Endothelial cell of umbilical vein (primary cell): Measurements from ENCODE around the gene FUT3. TPM values are rescaled to one million over a fixed set of nuclear protein-coding genes. Genes with fewer than 3 reads are reported as not detected.

Source experiments
- BruUV-seq: library from RNA; stranded (reverse); fragments of 400-500 nt; replicated peaks from 2 replicates; lab custom pipeline; 2021; lab: Mats Ljungman, UMichigan
- CTCF ChIA-PET: fragments of 300-600, 350-600 bp; sonication (Branson Sonifier 250); formaldehyde crosslinking; loops from one replicate; lab custom pipeline; 2021; ENCODE audit warnings: antibody characterized with exemption, inconsistent platforms; lab: Charles Lee
- POLR2A ChIA-PET: fragments of 300-600, 350-600 bp; sonication (Branson Sonifier 250); formaldehyde crosslinking; loops from one replicate; lab custom pipeline; 2021; ENCODE audit warnings: antibody characterized with exemption, inconsistent platforms; lab: Charles Lee
- DNase-seq: peaks from one replicate; pipeline ENCODE4 v3.0.0-alpha.2; 2011; ENCODE audit warnings: low read depth, low spot score
- FAIRE-seq: peaks from 2 replicates; lab custom pipeline; 2011; peaks lifted over from hg19 to GRCh38; lab: Jason Lieb, UNC
- H2AFZ ChIP-seq: 2 replicates; pipeline ENCODE4 v1.6.0; 2012; ENCODE audit warnings: low read depth, low read length, control low read depth, inconsistent platforms
- H3K27ac ChIP-seq: 2 replicates; pipeline ENCODE4 v1.5.1; 2011; ENCODE audit warnings: low read depth, mild to moderate bottlenecking, control low read depth, low read length, moderate library complexity; ENCODE audit not compliant: insufficient read depth
- H3K27me3 ChIP-seq, 2 experiments: 2 replicates each; pipeline versions ENCODE4 v1.6.0 to v1.6.1; 2011; ENCODE audit warnings: low read length in 2 of 2, mixed read lengths in 1 of 2; ENCODE audit not compliant: control insufficient read depth in 2 of 2, insufficient read depth in 2 of 2
- H3K36me3 ChIP-seq, 2 experiments: 2 replicates in 1 of 2; 3 replicates in 1 of 2; pipeline ENCODE4 v1.5.1; 2011; ENCODE audit warnings: low read length in 2 of 2, mild to moderate bottlenecking in 1 of 2, moderate library complexity in 1 of 2; ENCODE audit not compliant: control insufficient read depth in 2 of 2, insufficient read depth in 2 of 2; ENCODE audit errors: extremely low read depth in 1 of 2
- H3K4me1 ChIP-seq: 3 replicates; pipeline ENCODE4 v1.5.1; 2011; ENCODE audit warnings: mild to moderate bottlenecking, low read length; ENCODE audit not compliant: control insufficient read depth, insufficient read depth; ENCODE audit errors: extremely low read depth
- H3K4me2 ChIP-seq: 2 replicates; pipeline ENCODE4 v1.6.1; 2011; ENCODE audit warnings: low read length, control low read depth, mixed read lengths; ENCODE audit not compliant: insufficient read depth
- H3K4me3 ChIP-seq, 3 experiments: fragments of 200-600 bp in 1 of 3; sonication (generic), shearing (Covaris generic) in 1 of 3; replicated peaks in 1 of 3; 2 replicates each; pipeline ENCODE4 v1.5.1; 2011 to 2016; ENCODE audit warnings: control low read depth in 3 of 3, low read length in 3 of 3, mild to moderate bottlenecking in 2 of 3, inconsistent platforms in 1 of 3, low read depth in 1 of 3, moderate library complexity in 1 of 3; ENCODE audit not compliant: insufficient read depth in 1 of 3
- H3K79me2 ChIP-seq: 2 replicates; pipeline ENCODE4 v1.6.0; 2012; ENCODE audit warnings: low read length, inconsistent platforms; ENCODE audit not compliant: control insufficient read depth, insufficient read depth
- H3K9ac ChIP-seq: replicated peaks from 2 replicates; pipeline ENCODE3; 2011; ENCODE audit warnings: low read length, control low read depth; ENCODE audit not compliant: insufficient read depth; ENCODE audit errors: extremely low read depth
- H3K9me1 ChIP-seq: replicated peaks from 3 replicates; pipeline ENCODE4 v1.6.0; 2011; ENCODE audit warnings: mild to moderate bottlenecking, low read length; ENCODE audit not compliant: control insufficient read depth, insufficient read depth; ENCODE audit errors: extremely low read depth
- H3K9me3 ChIP-seq: replicated peaks from 2 replicates; pipeline ENCODE4 v1.5.1; 2012; ENCODE audit warnings: low read length, inconsistent platforms; ENCODE audit not compliant: control insufficient read depth, insufficient read depth
- H4K20me1 ChIP-seq: replicated peaks from 2 replicates; pipeline ENCODE3; 2011; ENCODE audit warnings: mild to moderate bottlenecking, low read length; ENCODE audit not compliant: control insufficient read depth, insufficient read depth; ENCODE audit errors: extremely low read depth
- CTCF ChIP-seq, 2 donors: IDR thresholded peaks; 1 replicate in 1 of 2; 2 replicates in 1 of 2; pipeline ENCODE4 v1.5.1; 2011; ENCODE audit warnings: low read length in 2 of 2, mild to moderate bottlenecking in 2 of 2, moderate library complexity in 2 of 2, control low read depth in 1 of 2, inconsistent platforms in 1 of 2, low read depth in 1 of 2; ENCODE audit not compliant: insufficient read depth in 1 of 2; ENCODE audit errors: extremely low read depth in 1 of 2
- EZH2 ChIP-seq: IDR thresholded peaks from 2 replicates; pipeline ENCODE4 v1.6.1; 2012; ENCODE audit warnings: borderline replicate concordance, low read depth, mild to moderate bottlenecking, moderate library complexity, low read length, inconsistent platforms; ENCODE audit not compliant: severe bottlenecking
- FOS ChIP-seq: IDR thresholded peaks from 2 replicates; pipeline ENCODE4 v1.6.1; 2011; ENCODE audit warnings: mild to moderate bottlenecking, low read length, moderate library complexity, borderline replicate concordance; ENCODE audit not compliant: insufficient read depth
- GATA2 ChIP-seq: IDR thresholded peaks from 2 replicates; pipeline ENCODE4 v1.7.0; 2011; ENCODE audit warnings: low read depth, mild to moderate bottlenecking, moderate library complexity, mixed read lengths, low read length; ENCODE audit not compliant: insufficient read length, insufficient read depth
- JUN ChIP-seq: IDR thresholded peaks from 2 replicates; pipeline ENCODE4 v1.6.1; 2011; ENCODE audit warnings: borderline replicate concordance, low read depth; ENCODE audit not compliant: insufficient read length, insufficient read depth
- MYC ChIP-seq: IDR thresholded peaks from one replicate; pipeline ENCODE4 v1.6.1; 2011; ENCODE audit warnings: mild to moderate bottlenecking, low read depth, low read length
- POLR2A ChIP-seq: IDR thresholded peaks from 2 replicates; pipeline ENCODE4 v1.6.1; 2012; ENCODE audit warnings: low read depth, mild to moderate bottlenecking, control low read depth, low read length
- POLR2AphosphoS5 ChIP-seq: IDR thresholded peaks from 2 replicates; pipeline ENCODE4 v1.6.1; 2012; ENCODE audit warnings: low read depth, mild to moderate bottlenecking, control low read depth, low read length, moderate library complexity; ENCODE audit not compliant: insufficient read depth
- dilution Hi-C: fragments of 300-500 bp; cut with MboI; formaldehyde crosslinking; loops from one replicate; pipeline ENCODE4 v1.15.0; 2019; ENCODE audit warnings: low sequenced_read_pairs; ENCODE audit not compliant: extremely low pct_ligation_motif_present
- intact Hi-C: fragments of 100-400 bp; cut with micrococcal nuclease; formaldehyde crosslinking; loops from one replicate; pipeline ENCODE4 v1.10.0; 2022
- polyA plus RNA-seq, 4 experiments: library from polyadenylated mRNA; depleted of rRNA in 3 of 4; stranded (reverse) in 3 of 4; unstranded in 1 of 4; fragments of >200 nt; gene quantifications; 2 replicates each; pipeline versions ENCODE4 v1.2.1 to v1.2.3, GENCODE V29; 2011 to 2012; ENCODE audit warnings: missing spikeins in 1 of 4
- total RNA-seq: library from RNA; stranded (reverse); gene quantifications from 2 replicates; pipeline ENCODE4 v1.2.3, GENCODE V29; 2021
- TF ChIP-seq, protein P1 (sequence below): IDR thresholded peaks from 2 replicates; pipeline ENCODE4 v1.6.1; 2011; ENCODE audit not compliant: insufficient read depth, insufficient read length

FUT3 gene
- total and polyA plus RNA-seq, 2 donors (not counting 3 experiments of a cell fraction or from before 2014, with no cell fraction given): not detected

- Histone ChIP-seq H3K27me3 (no peaks in the 10 kb centered on the region), H3K9ac (no peak overlapping the region), H3K9me1 (no peaks in the 10 kb centered on the region), H4K20me1 (no peaks in the 10 kb centered on the region), H3K9me3 (no peaks in the 10 kb centered on the region), H3K4me2 (no peak overlapping the region), H3K4me1 (no peaks in the 10 kb centered on the region), H2AFZ (no peak overlapping the region), H3K36me3 (no peaks in the 10 kb centered on the region), H3K27ac (no peak overlapping the region), H3K4me3 (no peak overlapping the region), H3K79me2 (no peaks in the 10 kb centered on the region)
- dilution Hi-C loops: no loop called here
- no peak for DNase-seq
- intact Hi-C loops: no loop called here
- POLR2A ChIA-PET: interaction anchor here (0.6 kb wide), 1 partner anchor 129 kb away, joined by 3 read pairs; no protein-coding TSS in a partner anchor
- FAIRE-seq: no peak
- CTCF ChIA-PET: no interaction called here
- TF ChIP-seq, protein P1, sequence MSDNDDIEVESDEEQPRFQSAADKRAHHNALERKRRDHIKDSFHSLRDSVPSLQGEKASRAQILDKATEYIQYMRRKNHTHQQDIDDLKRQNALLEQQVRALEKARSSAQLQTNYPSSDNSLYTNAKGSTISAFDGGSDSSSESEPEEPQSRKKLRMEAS: no peak
- no peak for TF ChIP-seq GATA2
- no peak for TF ChIP-seq CTCF (IDR thresholded peaks at IDR 0.05; ENCODE audit: extremely low read depth in 1 of 2, insufficient read depth in 1 of 2, low read depth in 1 of 2, low read length in 2 of 2)
- TF ChIP-seq JUN: no peak
- TF ChIP-seq POLR2AphosphoS5: no peak
- TF ChIP-seq FOS: no peak
- TF ChIP-seq MYC: no peak
- no peak for TF ChIP-seq EZH2
- no peak for TF ChIP-seq POLR2A
- BruUV-seq: no TSS peak
These were observed 12.9 kb upstream of the FUT3 start for GRCh38 chr19:5864013-5864720.
